Measurements from ENCODE around the gene GAGE10.

Gene GAGE10

GRCh38 chrX:49303346-49303745, at the start of gene GAGE10:
Gene GAGE10 (plus strand): TSS chrX:49303646. CDS start chrX:49304860, 1,214 bp downstream.
- no peak for DNase-seq

GRCh38 chrX:49254639-49255038, 48.8 kb upstream of the GAGE10 start:
- no peak for DNase-seq

- DNase-seq = no peak
Observed at GRCh38 chrX:49256268-49256995, 47.0 kb upstream of the GAGE10 start.

GRCh38 chrX:49257074-49257790, 46.2 kb upstream of the GAGE10 start:
- no peak for DNase-seq

- no peak for DNase-seq
Observed at GRCh38 chrX:49257846-49258748, 45.3 kb upstream of the GAGE10 start.

- DNase-seq = no peak
Observed at GRCh38 chrX:49258749-49259124, 44.7 kb upstream of the GAGE10 start.

- no peak for DNase-seq
Observed at GRCh38 chrX:49260221-49260985, 43.0 kb upstream of the GAGE10 start.

GRCh38 chrX:49262603-49263002, 40.8 kb upstream of the GAGE10 start:
- no peak for DNase-seq

GRCh38 chrX:49263631-49264030, 39.8 kb upstream of the GAGE10 start:
- no peak for DNase-seq

GRCh38 chrX:49264460-49264859, 39.0 kb upstream of the GAGE10 start, which contains the start of gene FOXP3:
Gene FOXP3 (minus strand): TSS chrX:49264710. CDS start chrX:49258505, 6,205 bp downstream.
- DNase-seq = no peak

- no peak for DNase-seq
Observed at GRCh38 chrX:49266523-49267445, 36.7 kb upstream of the GAGE10 start.

- no peak for DNase-seq
Observed at GRCh38 chrX:49268702-49269009, 34.8 kb upstream of the GAGE10 start.

- peak; percentile 97 for DNase-seq
Observed at GRCh38 chrX:49269010-49269766, 34.3 kb upstream of the GAGE10 start.

GRCh38 chrX:49269767-49270248, 33.6 kb upstream of the GAGE10 start, which contains the start of gene PPP1R3F:
Gene PPP1R3F (plus strand): TSS chrX:49269793. CDS start chrX:49269870, 77 bp downstream.
- DNase-seq = no peak

GRCh38 chrX:49270249-49270921, 33.1 kb upstream of the GAGE10 start:
- DNase-seq = no peak

GRCh38 chrX:49271341-49271740, 32.1 kb upstream of the GAGE10 start:
- DNase-seq = no peak

GRCh38 chrX:49272421-49272820, 31.0 kb upstream of the GAGE10 start:
- no peak for DNase-seq

- DNase-seq = no peak
Observed at GRCh38 chrX:49273181-49273727, 30.2 kb upstream of the GAGE10 start.

GRCh38 chrX:49276207-49276606, 27.2 kb upstream of the GAGE10 start:
- DNase-seq = no peak
